HG02973 (cell line): ENCODE results near the gene USF2.

ENCODE experiments used
- ATAC-seq: cut with Tn5 transposase; IDR thresholded peaks from one replicate; pipeline ENCODE4 v1.9.1; 2021; ENCODE audit warnings: moderate library complexity; ENCODE audit not compliant: unreplicated experiment

Gene USF2

DNA sequence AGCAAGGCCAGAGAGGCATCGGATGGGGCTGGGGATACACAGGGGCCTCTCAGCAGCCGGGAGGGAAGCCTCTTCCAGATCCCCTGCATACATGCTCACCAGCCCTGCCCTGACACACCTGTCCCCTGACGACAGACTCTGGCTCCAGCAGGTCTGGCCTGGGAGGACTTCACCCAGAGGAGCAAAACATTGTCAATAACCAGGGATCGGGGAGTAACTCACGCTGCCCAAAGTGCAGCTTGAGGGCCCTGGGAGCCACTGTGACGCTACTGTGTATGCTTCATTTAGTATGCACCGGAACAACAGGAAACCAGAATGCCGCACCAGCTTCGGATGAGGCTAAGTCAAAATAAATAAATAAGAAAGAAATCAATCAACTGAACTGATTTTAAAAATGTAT is 47.8 kb downstream of the USF2 start:
- ATAC-seq = no peak

GRCh38 chr19:35317464-35318043 is 48.8 kb downstream of the USF2 start:
- no peak for ATAC-seq

DNA sequence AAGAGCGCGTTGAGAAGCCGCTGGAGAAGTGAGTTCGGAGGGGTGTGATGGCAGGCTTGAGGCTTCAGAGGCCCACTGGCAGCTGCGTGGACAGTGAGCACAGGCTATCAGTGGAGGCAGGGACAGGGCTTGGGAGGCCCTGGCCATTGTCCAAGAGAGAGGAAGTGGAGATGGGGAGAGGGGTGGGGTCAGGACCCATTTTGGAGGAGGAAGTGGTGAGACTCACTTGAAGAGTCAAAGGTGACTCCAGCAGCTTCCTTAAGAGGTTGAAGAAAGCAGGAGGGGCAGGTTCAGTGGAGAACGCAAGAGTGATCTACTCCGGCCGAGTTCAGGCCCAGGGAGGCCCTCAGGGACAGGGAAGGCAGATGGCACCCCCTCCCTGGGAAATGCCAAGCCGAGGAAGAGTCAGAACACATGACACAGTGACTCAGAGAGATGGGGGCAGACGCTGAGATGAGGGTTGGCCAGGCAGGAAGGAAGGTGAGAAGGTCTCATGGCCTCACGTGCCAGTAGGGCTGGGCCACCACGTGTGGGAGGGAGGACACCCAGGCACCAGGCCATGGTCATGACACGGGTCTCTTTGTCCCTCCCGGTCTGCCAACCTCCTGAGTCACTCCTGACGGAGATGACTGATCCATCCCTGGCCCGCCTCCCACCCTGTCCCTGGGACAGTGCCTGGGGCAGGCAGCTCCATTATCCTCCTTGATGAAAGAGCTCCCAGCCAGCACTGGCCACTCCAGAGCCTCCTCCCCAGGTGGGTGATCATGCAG is 50.1 kb downstream of the USF2 start:
- ATAC-seq = no peak

- no peak for ATAC-seq
Measured at GRCh38 chr19:35320065-35320713, 51.4 kb downstream of the USF2 start.

GRCh38 chr19:35321291-35321690 is 52.5 kb downstream of the USF2 start:
- no peak for ATAC-seq

DNA sequence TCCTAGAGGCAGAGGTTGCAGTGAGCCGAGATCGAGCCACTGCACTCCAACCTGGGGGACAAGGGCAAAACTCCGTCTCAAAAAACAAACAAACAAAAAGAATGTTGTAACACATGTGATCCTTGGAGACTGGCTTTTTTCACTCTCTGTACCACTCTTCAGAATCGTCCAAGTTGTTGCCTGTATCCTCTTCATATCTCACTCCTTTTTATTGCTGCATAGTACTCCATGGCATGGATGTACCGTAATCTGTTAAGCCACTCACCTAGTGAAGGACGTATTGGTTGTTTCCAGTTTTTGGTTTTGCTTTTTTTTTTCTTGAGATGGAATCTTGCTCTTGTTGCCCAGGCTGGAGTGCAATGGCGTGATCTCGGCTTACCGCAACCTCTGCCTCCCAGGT is 53.3 kb downstream of the USF2 start:
- ATAC-seq = no peak

- ATAC-seq = no peak
Measured at GRCh38 chr19:35327642-35328041, 58.9 kb downstream of the USF2 start.

GRCh38 chr19:35328851-35329285 is 60.1 kb downstream of the USF2 start, which contains the start of gene CD22:
Gene CD22, plus strand, starts transcription at chr19:35329187. Its CDS starts 2,854 bp downstream, at chr19:35332041.
- ATAC-seq = no peak

- no peak for ATAC-seq
Measured at GRCh38 chr19:35329323-35329722, 60.6 kb downstream of the USF2 start.
